GM15510 (cell line): Measurements from ENCODE around the gene TRIOBP.

Experiments used
- POLR2A ChIP-seq: IDR thresholded peaks from 3 replicates; pipeline ENCODE4 v1.6.1; 2011; ENCODE audit warnings: borderline replicate concordance; ENCODE audit not compliant: insufficient read length; ENCODE audit errors: extremely low read depth

TRIOBP gene

DNA sequence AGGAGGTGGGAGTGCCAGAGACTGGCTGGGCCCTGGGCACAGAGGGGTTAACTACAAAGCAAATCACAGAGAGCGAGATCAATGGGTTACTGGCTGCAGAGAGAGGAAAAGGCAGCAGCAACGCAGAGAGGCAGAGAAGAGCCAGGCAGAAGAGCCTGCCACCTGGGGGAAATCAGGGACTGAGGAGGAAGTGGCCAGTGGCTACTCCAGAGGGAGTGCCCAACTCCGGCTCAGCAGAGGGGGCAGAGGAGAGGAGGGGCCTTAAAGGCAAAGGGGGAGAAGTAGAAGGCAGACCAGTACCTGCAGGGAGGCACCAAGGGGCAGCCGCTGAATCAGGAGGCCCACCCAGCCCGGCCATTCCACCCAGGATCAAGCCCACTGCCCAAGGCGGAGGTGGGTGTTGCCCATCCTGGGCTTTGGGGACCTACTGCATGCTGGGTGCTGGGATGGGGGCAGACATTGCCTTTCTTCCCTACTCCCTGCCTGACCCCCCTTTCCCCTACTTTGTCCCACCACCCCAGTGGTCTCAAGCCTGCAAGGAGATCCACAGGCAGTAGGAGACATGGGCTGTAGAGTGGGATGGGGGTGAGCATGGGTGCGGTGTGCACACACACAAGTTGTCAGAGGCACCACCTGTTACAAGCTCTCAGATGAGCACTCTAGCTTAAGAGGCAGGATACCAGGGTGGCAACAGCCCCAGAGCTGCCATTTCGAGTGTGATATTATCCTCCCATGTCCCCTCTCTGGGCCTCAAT lies 125.4 kb downstream of the TRIOBP start:
- no peak for TF ChIP-seq POLR2A

DNA sequence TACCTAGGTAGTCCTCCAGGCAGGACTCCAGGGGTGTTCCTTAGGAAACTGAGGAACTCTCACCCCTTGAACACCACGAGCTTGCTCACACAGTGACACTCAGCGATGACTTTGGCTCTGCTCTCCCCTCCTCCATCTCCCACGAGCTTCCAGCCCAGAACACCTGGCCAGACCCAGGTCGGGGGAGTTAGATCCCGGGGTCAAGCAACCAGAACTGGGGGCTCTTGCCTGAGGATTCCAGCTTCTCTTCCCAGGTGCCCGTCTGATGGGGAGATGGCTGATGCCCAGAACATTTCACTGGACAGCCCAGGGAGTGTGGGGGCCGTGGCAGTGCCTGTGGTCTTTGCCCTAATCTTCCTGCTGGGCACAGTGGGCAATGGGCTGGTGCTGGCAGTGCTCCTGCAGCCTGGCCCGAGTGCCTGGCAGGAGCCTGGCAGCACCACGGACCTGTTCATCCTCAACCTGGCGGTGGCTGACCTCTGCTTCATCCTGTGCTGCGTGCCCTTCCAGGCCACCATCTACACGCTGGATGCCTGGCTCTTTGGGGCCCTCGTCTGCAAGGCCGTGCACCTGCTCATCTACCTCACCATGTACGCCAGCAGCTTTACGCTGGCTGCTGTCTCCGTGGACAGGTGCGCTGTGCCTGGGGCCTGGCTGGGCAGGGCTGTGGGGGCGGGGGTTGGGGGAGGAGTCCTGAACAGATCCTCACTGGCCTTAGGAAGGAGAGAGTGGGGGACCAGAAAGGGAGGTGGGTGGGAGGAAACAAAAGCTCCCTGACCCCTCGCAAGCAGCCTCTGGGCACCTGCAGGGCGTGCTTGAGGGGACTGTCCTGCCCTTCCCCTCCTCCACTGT lies 126.5 kb downstream of the TRIOBP start, which contains the start of gene GALR3:
GALR3 (plus strand) TSS at position 249 of the 852 bp plus-strand sequence; CDS start at position 274, 25 bp downstream.
- TF ChIP-seq POLR2A, result no peak

DNA sequence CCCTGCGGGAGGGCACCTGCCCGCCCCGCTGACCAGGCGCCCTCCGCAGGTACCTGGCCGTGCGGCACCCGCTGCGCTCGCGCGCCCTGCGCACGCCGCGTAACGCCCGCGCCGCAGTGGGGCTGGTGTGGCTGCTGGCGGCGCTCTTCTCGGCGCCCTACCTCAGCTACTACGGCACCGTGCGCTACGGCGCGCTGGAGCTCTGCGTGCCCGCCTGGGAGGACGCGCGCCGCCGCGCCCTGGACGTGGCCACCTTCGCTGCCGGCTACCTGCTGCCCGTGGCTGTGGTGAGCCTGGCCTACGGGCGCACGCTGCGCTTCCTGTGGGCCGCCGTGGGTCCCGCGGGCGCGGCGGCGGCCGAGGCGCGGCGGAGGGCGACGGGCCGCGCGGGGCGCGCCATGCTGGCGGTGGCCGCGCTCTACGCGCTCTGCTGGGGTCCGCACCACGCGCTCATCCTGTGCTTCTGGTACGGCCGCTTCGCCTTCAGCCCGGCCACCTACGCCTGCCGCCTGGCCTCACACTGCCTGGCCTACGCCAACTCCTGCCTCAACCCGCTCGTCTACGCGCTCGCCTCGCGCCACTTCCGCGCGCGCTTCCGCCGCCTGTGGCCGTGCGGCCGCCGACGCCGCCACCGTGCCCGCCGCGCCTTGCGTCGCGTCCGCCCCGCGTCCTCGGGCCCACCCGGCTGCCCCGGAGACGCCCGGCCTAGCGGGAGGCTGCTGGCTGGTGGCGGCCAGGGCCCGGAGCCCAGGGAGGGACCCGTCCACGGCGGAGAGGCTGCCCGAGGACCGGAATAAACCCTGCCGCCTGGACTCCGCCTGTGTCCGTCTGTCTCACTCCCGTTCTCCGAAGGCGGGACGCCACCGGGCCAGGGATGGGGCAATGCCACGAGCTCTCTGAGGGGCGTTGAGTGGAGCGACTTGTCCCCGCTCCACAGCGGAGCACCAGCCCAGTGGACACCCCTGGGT lies 128.1 kb downstream of the TRIOBP start:
- no peak for TF ChIP-seq POLR2A
